ENCODE data around the gene EML6.

The EML6 gene

GRCh38 chr2:54952425-54952824 is 229.0 kb downstream of the EML6 start:
- DNase-seq, result no peak

- no peak for DNase-seq
These were observed 229.6 kb downstream of the EML6 start for GRCh38 chr2:54952978-54953456.

- no peak for DNase-seq
These were observed 230.7 kb downstream of the EML6 start for GRCh38 chr2:54954158-54954557.

GRCh38 chr2:54954705-54955357 is 231.4 kb downstream of the EML6 start:
- no peak for DNase-seq

- DNase-seq, result no peak
These were observed 232.1 kb downstream of the EML6 start for GRCh38 chr2:54955358-54956110.

- DNase-seq, result no peak
These were observed 232.7 kb downstream of the EML6 start for GRCh38 chr2:54956111-54956627.

GRCh38 chr2:54957321-54957999 is 234.0 kb downstream of the EML6 start:
- DNase-seq, result no peak

GRCh38 chr2:54958717-54959371 is 235.4 kb downstream of the EML6 start:
- no peak for DNase-seq

- no peak for DNase-seq
These were observed 236.7 kb downstream of the EML6 start for GRCh38 chr2:54960164-54960563.

GRCh38 chr2:54962511-54962910 is 239.0 kb downstream of the EML6 start:
- no peak for DNase-seq

GRCh38 chr2:54962935-54963440 is 239.5 kb downstream of the EML6 start:
- DNase-seq, result no peak

- DNase-seq, result no peak
These were observed 240.0 kb downstream of the EML6 start for GRCh38 chr2:54963476-54963875.

GRCh38 chr2:54964271-54964670 is 240.8 kb downstream of the EML6 start:
- DNase-seq, result no peak

- no peak for DNase-seq
These were observed 241.4 kb downstream of the EML6 start for GRCh38 chr2:54964816-54965215.

- no peak for DNase-seq
These were observed 242.0 kb downstream of the EML6 start for GRCh38 chr2:54965425-54965824.

- peak in 1 of 2 donors; percentile 18 for DNase-seq
These were observed 242.8 kb downstream of the EML6 start for GRCh38 chr2:54966165-54966832.

GRCh38 chr2:54966837-54967236 is 243.4 kb downstream of the EML6 start:
- no peak for DNase-seq

GRCh38 chr2:54967269-54967668 is 243.8 kb downstream of the EML6 start:
- DNase-seq, result no peak

- DNase-seq, result no peak
These were observed 244.4 kb downstream of the EML6 start for GRCh38 chr2:54967759-54968365.

- no peak for DNase-seq
These were observed 245.2 kb downstream of the EML6 start for GRCh38 chr2:54968561-54969218.

- DNase-seq, result no peak
These were observed 246.0 kb downstream of the EML6 start for GRCh38 chr2:54969295-54969939.
